ENCODE measurements around the gene G6PC3.

DNA sequence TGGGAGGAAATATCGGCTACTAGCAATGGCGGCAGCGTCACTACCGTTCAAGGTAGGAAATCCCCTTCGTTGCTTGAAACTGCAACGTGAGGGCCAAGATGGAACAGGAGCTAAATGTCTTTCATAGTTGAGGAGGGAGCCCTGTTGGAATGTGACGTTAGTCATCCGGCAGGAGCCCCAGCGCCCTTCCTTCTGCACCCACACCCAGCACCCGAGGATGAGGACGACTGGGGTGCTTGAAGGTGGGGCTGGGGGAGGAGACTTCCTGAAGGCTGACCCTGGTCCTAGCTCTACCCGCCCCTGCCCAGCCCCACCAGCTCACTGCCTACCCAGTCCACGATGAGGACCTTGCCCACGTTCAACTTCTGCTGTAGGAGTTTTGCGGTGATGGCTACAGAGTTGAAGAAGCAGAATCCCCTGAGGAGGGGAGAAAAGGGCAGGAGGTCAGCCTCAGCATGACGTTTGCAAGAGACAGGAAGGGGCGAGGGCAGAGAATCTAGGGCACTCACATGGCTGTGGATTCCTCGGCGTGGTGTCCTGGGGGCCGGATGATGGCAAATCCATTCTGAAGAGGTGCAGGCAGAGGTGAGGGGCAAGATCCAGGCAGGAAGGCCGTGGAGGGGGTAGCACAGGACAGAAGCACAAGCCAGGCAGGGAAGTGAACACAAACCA is 11.9 kb downstream of the G6PC3 start:
- TF ChIP-seq POLR2A (IDR thresholded peaks at IDR 0.05; ENCODE audit: extremely low read depth, insufficient read length): no peak
- TF ChIP-seq, protein P1, sequence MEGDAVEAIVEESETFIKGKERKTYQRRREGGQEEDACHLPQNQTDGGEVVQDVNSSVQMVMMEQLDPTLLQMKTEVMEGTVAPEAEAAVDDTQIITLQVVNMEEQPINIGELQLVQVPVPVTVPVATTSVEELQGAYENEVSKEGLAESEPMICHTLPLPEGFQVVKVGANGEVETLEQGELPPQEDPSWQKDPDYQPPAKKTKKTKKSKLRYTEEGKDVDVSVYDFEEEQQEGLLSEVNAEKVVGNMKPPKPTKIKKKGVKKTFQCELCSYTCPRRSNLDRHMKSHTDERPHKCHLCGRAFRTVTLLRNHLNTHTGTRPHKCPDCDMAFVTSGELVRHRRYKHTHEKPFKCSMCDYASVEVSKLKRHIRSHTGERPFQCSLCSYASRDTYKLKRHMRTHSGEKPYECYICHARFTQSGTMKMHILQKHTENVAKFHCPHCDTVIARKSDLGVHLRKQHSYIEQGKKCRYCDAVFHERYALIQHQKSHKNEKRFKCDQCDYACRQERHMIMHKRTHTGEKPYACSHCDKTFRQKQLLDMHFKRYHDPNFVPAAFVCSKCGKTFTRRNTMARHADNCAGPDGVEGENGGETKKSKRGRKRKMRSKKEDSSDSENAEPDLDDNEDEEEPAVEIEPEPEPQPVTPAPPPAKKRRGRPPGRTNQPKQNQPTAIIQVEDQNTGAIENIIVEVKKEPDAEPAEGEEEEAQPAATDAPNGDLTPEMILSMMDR (IDR thresholded peaks at IDR 0.05; ENCODE audit: low read depth, low read length): no peak

Measured in NB4 (cell line).